HL-60 (cell line): ENCODE data around the gene VSTM2L.

ENCODE experiments used
- DNase-seq, 2 experiments: peaks; one replicate each; pipeline ENCODE4 v3.0.0-alpha.2; 2010 to 2020; ENCODE audit warnings: low read depth in 1 of 2, low spot score in 1 of 2
- H3K27ac ChIP-seq: fragments of 250-450 bp; sonication (Bioruptor Pico); replicated peaks from 2 replicates; pipeline ENCODE4 v1.5.1; 2020; ENCODE audit warnings: mild to moderate bottlenecking, moderate library complexity
- H3K27me3 ChIP-seq: fragments of 250-450 bp; sonication (Bioruptor Pico); 2 replicates; pipeline ENCODE4 v1.5.1; 2021; ENCODE audit warnings: mild to moderate bottlenecking, moderate library complexity; ENCODE audit not compliant: insufficient read depth, poor library complexity, severe bottlenecking
- H3K4me3 ChIP-seq: replicated peaks from 2 replicates; pipeline ENCODE4 v1.5.1; 2011; ENCODE audit warnings: mild to moderate bottlenecking, control low read depth, low read length; ENCODE audit not compliant: insufficient read depth
- GABPA ChIP-seq: IDR thresholded peaks from 2 replicates; pipeline ENCODE4 v1.6.1; 2012; ENCODE audit warnings: low read depth
- POLR2AphosphoS5 ChIP-seq: IDR thresholded peaks from 2 replicates; pipeline ENCODE4 v1.6.1; 2012; ENCODE audit warnings: low read depth
- SPI1 ChIP-seq: IDR thresholded peaks from 2 replicates; pipeline ENCODE4 v1.6.1; 2012; ENCODE audit warnings: low read depth, mild to moderate bottlenecking, borderline replicate concordance
- TF ChIP-seq, protein P1 (sequence below): IDR thresholded peaks from one replicate; pipeline ENCODE4 v1.5.1; 2011; ENCODE audit warnings: low read length, control low read depth, inconsistent platforms; ENCODE audit not compliant: insufficient read depth
- TF ChIP-seq, protein P2 (sequence below): IDR thresholded peaks from 2 replicates; pipeline ENCODE4 v1.6.1; 2012; ENCODE audit warnings: low read depth; ENCODE audit not compliant: insufficient replicate concordance

The VSTM2L gene

DNA sequence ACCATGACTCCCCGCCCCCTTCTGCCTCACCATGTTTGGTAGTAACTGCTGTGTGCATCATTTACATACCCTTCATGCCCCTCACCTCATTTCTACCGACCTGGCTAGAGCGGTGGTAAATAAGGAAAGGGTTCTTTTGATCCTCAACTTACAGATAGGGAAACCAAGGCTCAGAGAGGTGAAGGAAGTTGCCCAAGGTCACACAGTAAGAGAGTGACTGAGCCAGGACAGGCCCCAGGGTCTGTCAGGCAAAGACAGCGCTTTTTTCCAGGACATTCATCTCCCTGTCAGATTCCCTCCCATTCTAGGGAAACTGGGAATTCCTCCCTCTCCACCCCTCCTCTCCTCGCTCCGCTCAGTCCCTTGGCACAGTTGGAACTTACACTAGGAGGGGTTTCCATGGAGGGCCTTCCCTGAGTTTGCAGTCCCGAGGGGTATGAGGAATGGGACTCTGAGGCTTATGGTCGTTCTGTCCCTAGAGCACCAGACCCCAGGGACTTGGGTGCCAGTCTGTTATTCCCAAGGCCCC lies 2.0 kb downstream of the VSTM2L start:
- Histone ChIP-seq H3K4me3 (no peak overlapping the region), H3K27ac (no peak overlapping the region), H3K27me3 (peaks cover 25% of the 10 kb centered on the region)
- DNase-seq: no peak
- no peak for TF ChIP-seq SPI1
- TF ChIP-seq, protein P1, sequence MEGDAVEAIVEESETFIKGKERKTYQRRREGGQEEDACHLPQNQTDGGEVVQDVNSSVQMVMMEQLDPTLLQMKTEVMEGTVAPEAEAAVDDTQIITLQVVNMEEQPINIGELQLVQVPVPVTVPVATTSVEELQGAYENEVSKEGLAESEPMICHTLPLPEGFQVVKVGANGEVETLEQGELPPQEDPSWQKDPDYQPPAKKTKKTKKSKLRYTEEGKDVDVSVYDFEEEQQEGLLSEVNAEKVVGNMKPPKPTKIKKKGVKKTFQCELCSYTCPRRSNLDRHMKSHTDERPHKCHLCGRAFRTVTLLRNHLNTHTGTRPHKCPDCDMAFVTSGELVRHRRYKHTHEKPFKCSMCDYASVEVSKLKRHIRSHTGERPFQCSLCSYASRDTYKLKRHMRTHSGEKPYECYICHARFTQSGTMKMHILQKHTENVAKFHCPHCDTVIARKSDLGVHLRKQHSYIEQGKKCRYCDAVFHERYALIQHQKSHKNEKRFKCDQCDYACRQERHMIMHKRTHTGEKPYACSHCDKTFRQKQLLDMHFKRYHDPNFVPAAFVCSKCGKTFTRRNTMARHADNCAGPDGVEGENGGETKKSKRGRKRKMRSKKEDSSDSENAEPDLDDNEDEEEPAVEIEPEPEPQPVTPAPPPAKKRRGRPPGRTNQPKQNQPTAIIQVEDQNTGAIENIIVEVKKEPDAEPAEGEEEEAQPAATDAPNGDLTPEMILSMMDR: no peak
- TF ChIP-seq GABPA: no peak
- TF ChIP-seq, protein P2, sequence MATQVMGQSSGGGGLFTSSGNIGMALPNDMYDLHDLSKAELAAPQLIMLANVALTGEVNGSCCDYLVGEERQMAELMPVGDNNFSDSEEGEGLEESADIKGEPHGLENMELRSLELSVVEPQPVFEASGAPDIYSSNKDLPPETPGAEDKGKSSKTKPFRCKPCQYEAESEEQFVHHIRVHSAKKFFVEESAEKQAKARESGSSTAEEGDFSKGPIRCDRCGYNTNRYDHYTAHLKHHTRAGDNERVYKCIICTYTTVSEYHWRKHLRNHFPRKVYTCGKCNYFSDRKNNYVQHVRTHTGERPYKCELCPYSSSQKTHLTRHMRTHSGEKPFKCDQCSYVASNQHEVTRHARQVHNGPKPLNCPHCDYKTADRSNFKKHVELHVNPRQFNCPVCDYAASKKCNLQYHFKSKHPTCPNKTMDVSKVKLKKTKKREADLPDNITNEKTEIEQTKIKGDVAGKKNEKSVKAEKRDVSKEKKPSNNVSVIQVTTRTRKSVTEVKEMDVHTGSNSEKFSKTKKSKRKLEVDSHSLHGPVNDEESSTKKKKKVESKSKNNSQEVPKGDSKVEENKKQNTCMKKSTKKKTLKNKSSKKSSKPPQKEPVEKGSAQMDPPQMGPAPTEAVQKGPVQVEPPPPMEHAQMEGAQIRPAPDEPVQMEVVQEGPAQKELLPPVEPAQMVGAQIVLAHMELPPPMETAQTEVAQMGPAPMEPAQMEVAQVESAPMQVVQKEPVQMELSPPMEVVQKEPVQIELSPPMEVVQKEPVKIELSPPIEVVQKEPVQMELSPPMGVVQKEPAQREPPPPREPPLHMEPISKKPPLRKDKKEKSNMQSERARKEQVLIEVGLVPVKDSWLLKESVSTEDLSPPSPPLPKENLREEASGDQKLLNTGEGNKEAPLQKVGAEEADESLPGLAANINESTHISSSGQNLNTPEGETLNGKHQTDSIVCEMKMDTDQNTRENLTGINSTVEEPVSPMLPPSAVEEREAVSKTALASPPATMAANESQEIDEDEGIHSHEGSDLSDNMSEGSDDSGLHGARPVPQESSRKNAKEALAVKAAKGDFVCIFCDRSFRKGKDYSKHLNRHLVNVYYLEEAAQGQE: no peak
- TF ChIP-seq POLR2AphosphoS5: no peak

DNA sequence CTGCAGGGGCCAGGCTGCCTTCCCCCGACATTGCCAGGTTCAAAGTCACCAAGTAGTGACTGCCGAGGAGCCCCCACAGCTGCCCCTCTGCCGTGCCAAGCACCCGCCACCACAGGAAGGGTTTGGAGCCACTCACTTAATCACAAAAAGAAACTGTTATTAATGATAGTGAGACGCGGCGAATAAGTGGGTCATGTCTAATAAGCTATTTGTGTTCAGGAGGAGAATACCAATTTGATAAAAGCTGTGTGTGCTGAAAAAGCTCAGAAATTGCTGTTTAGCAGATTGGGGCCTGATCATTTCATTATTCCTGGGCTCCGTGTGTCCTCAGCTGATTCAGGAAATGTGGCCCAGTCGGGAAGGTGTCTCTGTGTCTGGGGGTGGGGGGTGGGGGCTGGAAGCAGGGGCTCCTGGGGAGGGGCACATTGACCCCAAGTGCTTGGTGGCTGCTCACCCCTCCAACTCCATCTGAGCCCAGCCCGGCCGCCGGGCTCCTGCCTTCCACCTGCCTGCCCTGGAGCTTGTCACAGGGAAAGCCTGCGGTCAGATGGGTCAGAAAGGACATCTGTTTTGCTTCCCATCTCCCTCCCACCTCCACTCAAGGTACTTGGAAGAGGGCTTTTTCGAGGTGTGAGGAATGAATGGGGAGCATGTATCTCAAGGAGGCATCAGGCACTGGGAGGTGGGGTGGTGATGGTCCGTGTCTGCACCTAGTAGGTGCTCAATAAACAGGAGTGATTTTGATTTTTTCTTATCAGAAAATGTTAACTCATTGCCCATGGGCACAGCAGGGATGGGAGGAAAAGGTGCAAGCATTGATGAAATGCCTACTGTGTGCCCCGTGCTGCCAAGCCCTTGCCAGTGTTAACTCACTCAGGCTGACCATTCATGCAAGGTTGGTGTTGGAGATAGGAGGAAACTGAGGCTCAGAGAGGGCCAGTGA lies 3.0 kb downstream of the VSTM2L start:
- Histone ChIP-seq H3K27ac (no peak overlapping the region), H3K4me3 (no peak overlapping the region), H3K27me3 (peaks cover 24% of the 10 kb centered on the region)
- TF ChIP-seq POLR2AphosphoS5 (no peak), SPI1 (no peak), GABPA (no peak)
- TF ChIP-seq, protein P2: no peak
- TF ChIP-seq, protein P1: no peak
- no peak for DNase-seq

DNA sequence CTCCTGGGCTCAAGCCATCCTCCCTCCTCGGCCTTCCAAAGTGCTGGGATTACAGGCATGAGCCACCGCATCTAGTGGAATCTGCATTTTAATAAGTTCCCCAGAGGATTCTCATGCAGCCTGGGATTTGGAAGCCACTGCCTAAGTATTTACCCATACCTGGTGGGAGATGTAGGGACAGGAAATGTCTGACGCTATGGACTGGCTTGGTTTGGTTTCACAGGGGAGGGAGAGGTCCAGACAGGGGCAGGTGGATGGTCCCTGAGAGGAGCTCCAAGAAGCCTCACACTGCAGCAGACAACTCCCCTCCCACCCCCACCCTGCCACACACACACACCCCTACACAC lies 4.4 kb downstream of the VSTM2L start:
- TF ChIP-seq GABPA: no peak
- no peak for TF ChIP-seq SPI1
- no peak for TF ChIP-seq POLR2AphosphoS5
- TF ChIP-seq, protein P2: no peak
- TF ChIP-seq, protein P1: no peak
- no peak for DNase-seq
- Histone ChIP-seq H3K27me3 (peaks cover 27% of the 10 kb centered on the region), H3K4me3 (no peak overlapping the region), H3K27ac (no peak overlapping the region)
